Articular chondrocyte of knee joint (primary cell): Measurements from ENCODE around the gene SMYD1. TPM values are rescaled to one million over a fixed set of nuclear protein-coding genes. Genes with fewer than 3 reads are reported as not detected.

Experiments
- small RNA-seq: library from RNA; depleted of rRNA; stranded (forward); fragments of <200 nt; gene quantifications from one replicate; pipeline ENCODE3, GENCODE V24; 2012
- total RNA-seq: library from RNA; depleted of rRNA; stranded (reverse); fragments of >200 nt; gene quantifications from 2 replicates; pipeline ENCODE4 v1.2.3, GENCODE V29; 2012

The SMYD1 gene
- total RNA-seq = not detected in 2 replicates

DNA sequence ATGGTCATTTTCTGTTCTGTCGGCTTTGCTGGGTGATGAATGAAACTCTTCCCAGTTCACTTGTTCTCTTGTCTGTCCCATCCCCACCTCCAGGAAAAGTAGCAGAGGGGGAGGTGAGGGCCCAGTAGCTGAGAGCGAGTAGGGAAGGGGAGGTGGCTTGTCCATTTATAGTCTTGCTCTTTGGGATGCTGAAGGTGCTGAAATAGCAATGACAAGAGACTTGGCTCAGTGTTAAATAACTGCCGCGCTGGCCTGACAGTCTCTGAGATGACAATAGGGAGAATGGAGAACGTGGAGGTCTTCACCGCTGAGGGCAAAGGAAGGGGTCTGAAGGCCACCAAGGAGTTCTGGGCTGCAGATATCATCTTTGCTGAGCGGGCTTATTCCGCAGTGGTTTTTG, at the start of gene SMYD1:
SMYD1 (plus strand) TSS at position 228 of the 400 bp plus-strand sequence; CDS start at position 268, 40 bp downstream.

DNA sequence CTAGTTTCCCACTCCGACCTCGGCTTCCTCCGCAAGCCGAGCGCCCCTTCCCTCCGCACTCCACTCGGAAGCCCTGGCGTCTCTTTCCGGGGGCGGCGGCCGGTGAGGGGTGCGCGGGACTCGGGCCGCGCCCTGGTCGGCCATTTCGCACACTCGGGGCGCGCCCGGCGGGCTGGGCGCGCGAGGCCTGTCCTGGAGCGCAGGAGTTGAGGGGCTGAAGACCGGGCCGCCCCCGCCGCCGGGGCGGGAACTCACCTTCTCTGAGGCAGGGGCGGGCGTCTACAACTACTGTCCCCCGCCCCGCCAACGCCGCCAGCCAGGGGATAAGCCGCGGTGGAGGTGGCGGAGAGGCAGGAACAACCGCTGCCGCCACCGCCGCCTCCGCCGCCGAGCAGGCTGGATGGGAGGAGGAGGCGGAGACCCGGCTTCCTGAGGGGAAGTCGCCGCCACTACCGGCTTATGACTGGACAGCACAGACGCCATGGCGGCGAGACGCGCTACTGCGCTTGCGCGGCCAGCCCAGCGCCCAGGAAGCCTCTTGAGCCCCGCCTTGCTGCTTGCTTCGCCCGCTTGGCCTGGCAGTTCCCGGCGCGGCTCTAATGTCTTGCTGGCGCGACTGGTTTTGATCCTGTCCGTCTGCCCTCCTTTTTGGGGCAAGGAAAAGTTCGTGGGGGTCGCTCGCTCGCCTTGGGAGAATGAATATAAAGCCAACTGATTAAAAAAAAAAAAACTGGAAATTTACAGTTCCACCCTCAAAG, 12.1 kb upstream of the SMYD1 start, which contains the start of gene KRCC1:
KRCC1 (minus strand) TSS at position 413 of the 758 bp plus-strand sequence. CDS start 27,220 bp downstream, outside the sequence.

DNA sequence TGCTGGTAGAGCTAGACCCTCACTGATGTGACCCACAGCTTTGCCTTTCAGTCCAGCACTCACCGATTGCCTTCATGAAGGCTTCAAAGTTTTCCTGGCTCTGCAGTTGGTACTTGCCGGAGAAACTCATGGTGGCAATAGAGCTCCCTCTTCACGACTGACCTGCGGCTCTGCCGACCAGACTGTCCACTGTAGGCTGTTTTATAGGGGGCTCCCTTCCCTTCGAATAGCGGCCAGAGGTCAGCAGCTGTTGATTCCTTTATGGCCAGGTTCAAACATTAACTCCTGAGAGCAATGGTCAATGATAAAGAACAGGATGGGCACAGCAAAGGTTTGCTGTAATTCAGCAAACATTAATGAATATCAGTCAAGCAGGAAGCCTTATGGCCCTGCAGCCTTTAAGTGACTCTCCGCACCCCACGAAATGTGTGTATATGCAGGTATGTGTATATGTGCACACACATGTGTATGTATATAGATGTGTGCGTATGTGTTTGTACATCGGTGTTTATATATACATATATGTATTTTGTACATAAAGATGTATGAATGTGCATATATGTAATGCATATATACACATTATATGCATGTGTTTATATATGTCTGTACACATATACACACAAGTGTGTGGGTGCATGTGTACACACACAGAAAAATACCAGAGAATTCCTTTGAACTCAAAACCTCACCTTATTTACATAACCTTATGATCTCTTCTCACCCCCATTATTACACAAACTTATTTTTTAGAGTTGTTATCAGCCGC, 60.4 kb downstream of the SMYD1 start, which contains the start of gene FABP1:
FABP1 (minus strand) TSS at position 175 of the 766 bp plus-strand sequence; CDS start at position 130, 45 bp downstream.

Small RNA genes lying within 50 kb of the gene (small RNA-seq; reads per million reads assigned to genes)
- not detected for gene MIR4780

Other genes with a start within 250 kb of the SMYD1 start
- gene RGPD2, start 242.0 kb upstream of the SMYD1 start, total RNA-seq = 0.78 and 1.4 TPM in 2 replicates
- gene RNU2-63P, start 51.3 kb upstream of the SMYD1 start, total RNA-seq = under 0.01 TPM in 1 of 2 replicates, not detected in the other
- gene KRCC1, start 12.0 kb upstream of the SMYD1 start, total RNA-seq = 40.2 and 50.7 TPM in 2 replicates
- not detected in 2 replicates for gene FABP1, start 60.2 kb downstream of the SMYD1 start, total RNA-seq
- gene THNSL2, start 102.5 kb downstream of the SMYD1 start, total RNA-seq = 25.0 and 27.0 TPM in 2 replicates